HCT116 (cell line): ENCODE data around the gene UTP11. TPM values are rescaled to one million over a fixed set of nuclear protein-coding genes. Genes with fewer than 3 reads are reported as not detected.

Experiments
- ATAC-seq: fragments of 200-7000 bp; cut with Tn5 transposase; 2 replicates; pipeline ENCODE4 v1.9.1; 2020; ENCODE audit warnings: mild to moderate bottlenecking, moderate library complexity
- BruUV-seq: library from RNA; stranded (reverse); fragments of 400-500 nt; replicated peaks from 2 replicates; lab custom pipeline; 2021; lab: Mats Ljungman, UMichigan
- CTCF ChIA-PET: fragments of 300-600 bp; sonication (Branson Sonifier 250); formaldehyde crosslinking; loops from one replicate; lab custom pipeline; 2021; ENCODE audit warnings: antibody characterized with exemption; lab: Charles Lee
- POLR2A ChIA-PET: fragments of 300-600, 350-600 bp; sonication (Branson Sonifier 250); formaldehyde crosslinking; loops from one replicate; lab custom pipeline; 2021; ENCODE audit warnings: antibody characterized with exemption; lab: Charles Lee
- RAD21 ChIA-PET, 2 experiments: fragments of 300-600 bp; sonication (Branson Sonifier 250); formaldehyde crosslinking; loops; one replicate each; lab custom pipeline; 2023; ENCODE audit warnings: low total read pairs in 2 of 2; ENCODE audit not compliant: uncharacterized antibody in 2 of 2, unreplicated experiment in 2 of 2, low non-redundant PET in 1 of 2; lab: Charles Lee
- DNase-seq: peaks from one replicate; pipeline ENCODE4 v3.0.0-alpha.2; 2010; ENCODE audit warnings: low read depth, low spot score
- H2AFZ ChIP-seq: fragments of 200-600 bp; shearing (Covaris generic), sonication (generic); 2 replicates; pipeline ENCODE4 v1.6.1; 2017; ENCODE audit warnings: low read depth, mixed run types, mixed read lengths, antibody characterized with exemption, low read length; ENCODE audit not compliant: poor library complexity, severe bottlenecking
- H3K27ac ChIP-seq: 2 replicates; pipeline ENCODE4 v1.5.1; 2012; ENCODE audit warnings: low read depth, low read length
- H3K27me3 ChIP-seq: fragments of 200-600 bp; sonication (generic); 2 replicates; pipeline ENCODE4 v1.6.1; 2016; ENCODE audit warnings: mixed run types, low read length, mixed read lengths; ENCODE audit not compliant: insufficient read depth
- H3K36me3 ChIP-seq, 2 experiments: fragments of 200-500 bp in 1 of 2; fragments of 200-600 bp in 1 of 2; sonication (Bioruptor generic) in 1 of 2; sonication (generic) in 1 of 2; 2 replicates each; pipeline versions ENCODE4 v1.5.1 to v1.6.1; 2014 to 2016; ENCODE audit warnings: low read length in 2 of 2, inconsistent platforms in 1 of 2, mixed read lengths in 1 of 2, mixed run types in 1 of 2; ENCODE audit not compliant: insufficient read depth in 2 of 2, control insufficient read depth in 1 of 2
- H3K4me1 ChIP-seq, 2 experiments: fragments of 200-600 bp in 1 of 2; sonication (generic) in 1 of 2; 2 replicates each; pipeline versions ENCODE4 v1.5.1 to v1.6.1; 2012 to 2017; ENCODE audit warnings: low read length in 2 of 2, inconsistent platforms in 1 of 2, mild to moderate bottlenecking in 1 of 2, mixed read lengths in 1 of 2, mixed run types in 1 of 2, moderate library complexity in 1 of 2; ENCODE audit not compliant: insufficient read depth in 2 of 2, control insufficient read depth in 1 of 2
- H3K4me2 ChIP-seq: fragments of 200-600 bp; sonication (generic); 2 replicates; pipeline ENCODE4 v1.6.1; 2017; ENCODE audit warnings: mixed run types, low read length, mixed read lengths
- H3K4me3 ChIP-seq, 2 experiments: fragments of 200-600 bp in 1 of 2; sonication (generic) in 1 of 2; replicated peaks in 1 of 2; 2 replicates each; pipeline ENCODE4 v1.5.1; 2011 to 2016; ENCODE audit warnings: low read length in 2 of 2, control low read depth in 1 of 2, low read depth in 1 of 2, mild to moderate bottlenecking in 1 of 2, mixed read lengths in 1 of 2, mixed run types in 1 of 2
- H3K79me2 ChIP-seq: fragments of 200-600 bp; sonication (generic); 2 replicates; pipeline ENCODE4 v1.6.1; 2017; ENCODE audit warnings: mild to moderate bottlenecking, mixed run types, low read length, moderate library complexity, mixed read lengths; ENCODE audit not compliant: insufficient read depth
- H3K9ac ChIP-seq: fragments of 200-600 bp; sonication (generic); 2 replicates; pipeline ENCODE4 v1.6.1; 2016; ENCODE audit warnings: low read length, mixed read lengths
- H3K9me2 ChIP-seq: fragments of 200-600 bp; sonication (generic), shearing (Covaris generic); 2 replicates; pipeline ENCODE4 v1.6.1; 2017; ENCODE audit warnings: mixed run types, mild to moderate bottlenecking, moderate library complexity; ENCODE audit not compliant: insufficient read depth
- H3K9me3 ChIP-seq, 2 experiments: fragments of 200-500 bp in 1 of 2; fragments of 200-600 bp in 1 of 2; sonication (Bioruptor generic) in 1 of 2; sonication (generic) in 1 of 2; 2 replicates each; pipeline ENCODE4 v1.6.1; 2014 to 2017; ENCODE audit warnings: low read length in 2 of 2, mixed read lengths in 2 of 2, inconsistent platforms in 1 of 2, low read depth in 1 of 2, mild to moderate bottlenecking in 1 of 2, mixed run types in 1 of 2, moderate library complexity in 1 of 2; ENCODE audit not compliant: control insufficient read depth in 1 of 2, insufficient read depth in 1 of 2
- H4K20me1 ChIP-seq: fragments of 200-600 bp; sonication (generic), shearing (Covaris generic); 2 replicates; pipeline ENCODE4 v1.6.1; 2017; ENCODE audit warnings: mixed run types, mild to moderate bottlenecking, moderate library complexity; ENCODE audit not compliant: insufficient read depth
- ATF3 ChIP-seq: IDR thresholded peaks from 2 replicates; pipeline ENCODE4 v1.6.1; 2012
- CEBPB ChIP-seq: IDR thresholded peaks from 2 replicates; pipeline ENCODE4 v1.6.1; 2012; ENCODE audit warnings: low read depth
- EZH2 ChIP-seq: fragments of 200-600 bp; sonication (generic); IDR thresholded peaks from 2 replicates; pipeline ENCODE4 v1.6.1; 2017; ENCODE audit warnings: antibody characterized with exemption, mixed run types
- EZH2phosphoT487 ChIP-seq: fragments of 200-600 bp; IDR thresholded peaks from 2 replicates; pipeline ENCODE4 v1.6.1; 2018; ENCODE audit warnings: antibody characterized with exemption, borderline replicate concordance
- FOSL1 ChIP-seq: IDR thresholded peaks from 2 replicates; pipeline ENCODE4 v1.6.1; 2012; ENCODE audit warnings: low read depth
- JUND ChIP-seq: IDR thresholded peaks from 2 replicates; pipeline ENCODE4 v1.6.1; 2012
- MAX ChIP-seq: IDR thresholded peaks from 2 replicates; pipeline ENCODE4 v1.6.1; 2012
- POLR2A ChIP-seq: IDR thresholded peaks from 2 replicates; pipeline ENCODE4 v1.7.0; 2011; ENCODE audit warnings: borderline replicate concordance; ENCODE audit not compliant: insufficient read depth, insufficient read length; ENCODE audit errors: extremely low read depth
- POLR2AphosphoS5 ChIP-seq: IDR thresholded peaks from 2 replicates; pipeline ENCODE4 v1.6.1; 2011; ENCODE audit warnings: mild to moderate bottlenecking, low read depth, low read length, moderate library complexity
- RAD21 ChIP-seq: IDR thresholded peaks from 2 replicates; pipeline ENCODE4 v1.6.1; 2012; ENCODE audit warnings: low read depth, mild to moderate bottlenecking
- REST ChIP-seq: IDR thresholded peaks from 2 replicates; pipeline ENCODE4 v1.6.1; 2012; ENCODE audit warnings: low read depth
- SIN3A ChIP-seq: IDR thresholded peaks from 2 replicates; pipeline ENCODE4 v1.6.1; 2012; ENCODE audit warnings: low read depth
- SP1 ChIP-seq: IDR thresholded peaks from 2 replicates; pipeline ENCODE4 v1.6.1; 2012; ENCODE audit warnings: low read depth
- SRF ChIP-seq: IDR thresholded peaks from 2 replicates; pipeline ENCODE4 v1.6.1; 2012; ENCODE audit warnings: low read depth
- TCF7L2 ChIP-seq: IDR thresholded peaks from 2 replicates; pipeline ENCODE4 v1.7.0; 2011; ENCODE audit warnings: borderline replicate concordance, inconsistent platforms; ENCODE audit not compliant: insufficient read depth, insufficient read length; ENCODE audit errors: extremely low read depth
- YY1 ChIP-seq: IDR thresholded peaks from 2 replicates; pipeline ENCODE4 v1.6.1; 2011; ENCODE audit warnings: low read length, low read depth, moderate library complexity, mild to moderate bottlenecking; ENCODE audit not compliant: insufficient replicate concordance; ENCODE audit errors: extremely low read depth
- ZBTB33 ChIP-seq: IDR thresholded peaks from 2 replicates; pipeline ENCODE4 v1.6.1; 2011; ENCODE audit warnings: mild to moderate bottlenecking, low read length, moderate library complexity; ENCODE audit not compliant: insufficient replicate concordance; ENCODE audit errors: extremely low read depth
- ZNF274 ChIP-seq: fragments of 200-500 bp; sonication (Bioruptor generic); IDR thresholded peaks from 2 replicates; pipeline ENCODE4 v1.6.1; 2014; ENCODE audit warnings: mild to moderate bottlenecking, low read depth, low read length, inconsistent platforms
- intact Hi-C: fragments of 100-400 bp; cut with micrococcal nuclease; formaldehyde crosslinking; loops from 2 replicates; pipeline ENCODE4 v1.10.0; 2022
- total RNA-seq: library from RNA; stranded (reverse); gene quantifications from one replicate; pipeline ENCODE4 v1.2.1, GENCODE V29; 2021; ENCODE audit not compliant: unreplicated experiment

The UTP11 gene
- total RNA-seq, 1 experiment from 2014 or later = 47.5 TPM

- TF ChIP-seq RAD21 = no peak
- TF ChIP-seq SP1 = no peak
- TF ChIP-seq EZH2phosphoT487 = no peak
- TF ChIP-seq SRF = no peak
- TF ChIP-seq REST = no peak
- no peak for TF ChIP-seq ZNF274
- no peak for TF ChIP-seq SIN3A
- TF ChIP-seq TCF7L2 = no peak
- no peak for TF ChIP-seq JUND
- TF ChIP-seq MAX = no peak
- TF ChIP-seq YY1 = no peak
- no peak for TF ChIP-seq ATF3
- TF ChIP-seq ZBTB33 = no peak
- no peak for TF ChIP-seq FOSL1
- TF ChIP-seq EZH2 = no peak
- no peak for TF ChIP-seq POLR2AphosphoS5
- TF ChIP-seq POLR2A = no peak
- no peak for TF ChIP-seq CEBPB
- TF ChIP-seq, all 23 proteins: peak for 0
- no peaks in the 10 kb centered on the region for H3K9me3 ChIP-seq
- peak overlapping the region; percentile 74 for H3K9ac ChIP-seq
- POLR2A ChIA-PET = interaction anchor here (1.2 kb wide), 1 partner anchor 8 kb away, joined by 3 read pairs; the partner anchor contains the start of gene UTP11
- intact Hi-C loops = no loop called here
- H3K27me3 ChIP-seq = no peaks in the 10 kb centered on the region
- H4K20me1 ChIP-seq = no peaks in the 10 kb centered on the region
- RAD21 ChIA-PET = interaction anchor here in 1 of 2 experiments (0.7 kb wide), 1 partner anchor 9 kb away, joined by 5 read pairs; no protein-coding TSS in a partner anchor
- ATAC-seq (peak; percentile 2), DNase-seq (no peak)
- CTCF ChIA-PET = no interaction called here
- peaks cover 44 to 67% of the 10 kb centered on the region in 2 experiments for H3K4me1 ChIP-seq
- peak overlapping the region; percentile 49 for H3K27ac ChIP-seq
- BruUV-seq = TSS peak; percentile 68
- no peak overlapping the region for H2AFZ ChIP-seq
- H3K79me2 ChIP-seq = peaks cover 45% of the 10 kb centered on the region
- no peaks in the 10 kb centered on the region for H3K9me2 ChIP-seq
- peak overlapping the region; percentile 80 to 88 for H3K4me3 ChIP-seq
- peak overlapping the region; percentile 82 for H3K4me2 ChIP-seq
- H3K36me3 ChIP-seq = no peaks in the 10 kb centered on the region
Measured at GRCh38 chr1:38004284-38005108, 8.0 kb upstream of the UTP11 start.
